GM23338 (cell line): ENCODE results near the gene APBA1. TPM values are rescaled to one million over a fixed set of nuclear protein-coding genes. Genes with fewer than 3 reads are reported as not detected.

Experiments
- ATAC-seq: fragments of 200-7000 bp; cut with Tn5 transposase; 3 replicates; pipeline ENCODE4 v1.9.1; 2020
- DNase-seq: peaks from one replicate; pipeline ENCODE4 v3.0.0-alpha.2; 2015; ENCODE audit warnings: low spot score
- H2AFZ ChIP-seq: fragments of 200-600 bp; sonication (generic); 2 replicates; pipeline ENCODE4 v1.8.0; 2016; ENCODE audit warnings: antibody characterized with exemption, mild to moderate bottlenecking, moderate library complexity
- H3F3A ChIP-seq: fragments of 200-600 bp; sonication (generic); replicated peaks from 2 replicates; pipeline ENCODE4 v1.8.0; 2017; ENCODE audit warnings: antibody characterized with exemption, mixed run types, low read depth
- H3K27ac ChIP-seq: fragments of 200-600 bp; sonication (generic); 2 replicates; pipeline ENCODE4 v1.6.1; 2016; ENCODE audit warnings: low read depth
- H3K27me3 ChIP-seq: fragments of 200-600 bp; sonication (generic); 2 replicates; pipeline ENCODE4 v1.8.0; 2016; ENCODE audit warnings: mild to moderate bottlenecking, mixed run types, moderate library complexity; ENCODE audit not compliant: insufficient read depth
- H3K36me3 ChIP-seq: fragments of 200-600 bp; sonication (generic); 2 replicates; pipeline ENCODE4 v1.8.0; 2016; ENCODE audit warnings: mild to moderate bottlenecking; ENCODE audit not compliant: insufficient read depth
- H3K4me1 ChIP-seq: fragments of 200-600 bp; sonication (generic); 2 replicates; pipeline ENCODE4 v1.8.0; 2016; ENCODE audit warnings: mild to moderate bottlenecking, moderate library complexity; ENCODE audit not compliant: insufficient read depth
- H3K4me2 ChIP-seq: fragments of 200-600 bp; sonication (generic); 2 replicates; pipeline ENCODE4 v1.7.1; 2017; ENCODE audit warnings: mixed run types
- H3K4me3 ChIP-seq: fragments of 200-600 bp; sonication (generic); 2 replicates; pipeline ENCODE4 v1.6.1; 2016; ENCODE audit warnings: mixed run types
- H3K79me2 ChIP-seq: fragments of 200-600 bp; sonication (generic); replicated peaks from 2 replicates; pipeline ENCODE4 v1.8.0; 2017; ENCODE audit warnings: mild to moderate bottlenecking; ENCODE audit not compliant: insufficient read depth
- H3K9me2 ChIP-seq: fragments of 200-600 bp; sonication (generic); 2 replicates; pipeline ENCODE4 v1.8.0; 2017; ENCODE audit not compliant: insufficient read depth
- H4K20me1 ChIP-seq: fragments of 200-600 bp; sonication (generic); replicated peaks from 2 replicates; pipeline ENCODE4 v1.8.0; 2017; ENCODE audit warnings: mild to moderate bottlenecking; ENCODE audit not compliant: insufficient read depth
- H3K27ac Mint-ChIP-seq: 2 replicates; pipeline ENCODE4 v1.8.0; 2020; ENCODE audit warnings: inconsistent platforms, mild to moderate bottlenecking, moderate library complexity, mixed read lengths
- H3K27me3 Mint-ChIP-seq: 3 replicates; pipeline ENCODE4 v1.8.0; 2022; ENCODE audit warnings: low read depth, mild to moderate bottlenecking, moderate library complexity, mixed read lengths, inconsistent platforms; ENCODE audit not compliant: insufficient read depth, poor library complexity
- H3K36me3 Mint-ChIP-seq: 3 replicates; pipeline ENCODE4 v1.8.0; 2021; ENCODE audit warnings: low read depth, mild to moderate bottlenecking, inconsistent platforms, moderate library complexity, mixed read lengths
- H3K4me1 Mint-ChIP-seq: 3 replicates; pipeline ENCODE4 v1.8.0; 2020; ENCODE audit warnings: mild to moderate bottlenecking, inconsistent platforms, mixed read lengths
- H3K4me3 Mint-ChIP-seq: 3 replicates; pipeline ENCODE4 v1.8.0; 2021; ENCODE audit warnings: moderate library complexity, mild to moderate bottlenecking, inconsistent platforms, mixed read lengths
- H3K9me3 Mint-ChIP-seq: 3 replicates; pipeline ENCODE4 v1.8.0; 2020; ENCODE audit warnings: moderate library complexity, mild to moderate bottlenecking, inconsistent platforms, mixed read lengths
- EZH2phosphoT487 ChIP-seq: fragments of 200-600 bp; sonication (generic); IDR thresholded peaks from one replicate; pipeline ENCODE4 v1.8.1; 2018; ENCODE audit warnings: antibody characterized with exemption; ENCODE audit not compliant: unreplicated experiment
- JUNB ChIP-seq: IDR thresholded peaks from one replicate; pipeline ENCODE4 v1.6.1; 2016; ENCODE audit warnings: antibody characterized with exemption; ENCODE audit not compliant: unreplicated experiment
- POLR2AphosphoS5 ChIP-seq: IDR thresholded peaks from 2 replicates; pipeline ENCODE4 v1.6.1; 2016; ENCODE audit warnings: antibody characterized with exemption, low read depth
- REST ChIP-seq: IDR thresholded peaks from one replicate; pipeline ENCODE4 v1.6.1; 2018; ENCODE audit warnings: antibody characterized with exemption; ENCODE audit not compliant: unreplicated experiment
- ZNF331 ChIP-seq: fragments of 250-450 bp; sonication (Bioruptor Pico); IDR thresholded peaks from 2 replicates; pipeline ENCODE4 v1.5.0; 2020; ENCODE audit warnings: low read depth, mild to moderate bottlenecking, moderate library complexity
- ZNF462 ChIP-seq: fragments of 250-450 bp; sonication (Bioruptor Pico); IDR thresholded peaks from 2 replicates; pipeline ENCODE4 v1.5.0; 2020; ENCODE audit warnings: mild to moderate bottlenecking, moderate library complexity
- polyA plus RNA-seq: library from polyadenylated mRNA; unstranded; fragments of >200 nt; fragmentation: Nextera tagmentation; extraction: Ambion mirVana; gene quantifications from 2 replicates; pipeline ENCODE4 v1.2.1, GENCODE V29; 2016
- total RNA-seq: library from RNA; depleted of rRNA; stranded (reverse); fragments of >200 nt; shearing (Covaris generic); gene quantifications from 2 replicates; pipeline ENCODE4 v1.2.3, GENCODE V29; 2014

Gene APBA1
- total and polyA plus RNA-seq, 2 experiments from 2014 or later, result 0.26 to 1.0 TPM

- Histone ChIP-seq H3K4me1 (peaks cover 4% of the 10 kb centered on the region; the same call in 1 of the 2 replicates), H3K4me3 (no peak overlapping the region), H2AFZ (no peak overlapping the region), H4K20me1 (no peaks in the 10 kb centered on the region), H3K9me2 (peaks cover 6% of the 10 kb centered on the region; the same call in 1 of the 2 replicates), H3F3A (no peaks in the 10 kb centered on the region), H3K79me2 (no peaks in the 10 kb centered on the region), H3K27me3 (no peaks in the 10 kb centered on the region), H3K27ac (no peak overlapping the region), H3K4me2 (no peak overlapping the region), H3K36me3 (no peaks in the 10 kb centered on the region)
- H3K27ac Mint-ChIP-seq, result no peak overlapping the region
- ATAC-seq (no peak), DNase-seq (no peak)
- H3K4me3 Mint-ChIP-seq, result no peak overlapping the region
- H3K4me1 Mint-ChIP-seq, result peaks cover 15% of the 10 kb centered on the region
- no peaks in the 10 kb centered on the region; the same call in 2 of the 3 replicates for H3K36me3 Mint-ChIP-seq
- TF ChIP-seq ZNF331 (CRISPR knock-in tag) (no peak), ZNF462 (CRISPR knock-in tag) (no peak), EZH2phosphoT487 (no peak), JUNB (no peak), POLR2AphosphoS5 (no peak)
- H3K9me3 Mint-ChIP-seq, result peaks cover 8% of the 10 kb centered on the region; the same call in 2 of the 3 replicates
- peaks cover 2% of the 10 kb centered on the region for H3K27me3 Mint-ChIP-seq
Observed at GRCh38 chr9:69500896-69501295, 171.3 kb downstream of the APBA1 start.

GRCh38 chr9:69499959-69500358 is 172.2 kb downstream of the APBA1 start:
- H3K4me2 ChIP-seq, result no peak overlapping the region
- no peaks in the 10 kb centered on the region for H3K79me2 ChIP-seq
- no peaks in the 10 kb centered on the region for H3K36me3 ChIP-seq
- H3K4me3 ChIP-seq, result no peak overlapping the region
- H3K27me3 Mint-ChIP-seq, result peaks cover 2% of the 10 kb centered on the region
- ATAC-seq (peak; percentile 67), DNase-seq (no peak)
- H4K20me1 ChIP-seq, result no peaks in the 10 kb centered on the region
- H2AFZ ChIP-seq, result no peak overlapping the region
- H3K36me3 Mint-ChIP-seq, result no peaks in the 10 kb centered on the region
- no peaks in the 10 kb centered on the region for H3F3A ChIP-seq
- H3K4me3 Mint-ChIP-seq, result no peak overlapping the region
- H3K27ac ChIP-seq, result no peak overlapping the region
- H3K4me1 Mint-ChIP-seq, result peaks cover 20% of the 10 kb centered on the region; the same call in 2 of the 3 replicates
- peaks cover 4% of the 10 kb centered on the region; the same call in 1 of the 2 replicates for H3K4me1 ChIP-seq
- H3K27ac Mint-ChIP-seq, result no peak overlapping the region
- H3K9me3 Mint-ChIP-seq, result no peaks in the 10 kb centered on the region
- no peaks in the 10 kb centered on the region for H3K9me2 ChIP-seq
- no peaks in the 10 kb centered on the region for H3K27me3 ChIP-seq
- TF ChIP-seq REST, result no peak
